ENCODE measurements around the gene RAVER1.

- TF ChIP-seq CTCF (IDR thresholded peaks at IDR 0.05 in 8 of 11, conservative IDR thresholded peaks at IDR 0.05 in 3 of 11) = no peak
- TF ChIP-seq POLR2AphosphoS5 (IDR thresholded peaks at IDR 0.05) = no peak
- no peak for TF ChIP-seq POLR2A (IDR thresholded peaks at IDR 0.05)
Observed at GRCh38 chr19:10317857-10318462, 15.4 kb downstream of the RAVER1 start.
